ENCODE results near the gene THADA.

The THADA gene

GRCh38 chr2:43566461-43566729 is 29.4 kb downstream of the THADA start:
- POLR2A ChIA-PET = interaction anchor here (0.7 kb wide), 1 partner anchor 696 kb away, joined by 3 read pairs; no protein-coding TSS in a partner anchor
- H3K36me3 ChIP-seq (ENCODE audit: control insufficient read depth in 2 of 2, insufficient read depth in 1 of 2, low read length in 2 of 2) = peaks cover 24 to 49% of the 10 kb centered on the region in 2 experiments
- no peak overlapping the region for H3K27ac ChIP-seq (ENCODE audit: extremely low read depth, low read depth, low read length)
- CTCF ChIA-PET = interaction anchor here (0.6 to 2.6 kb wide), 4 partner anchors 9 to 24 kb away, joined by 4 to 35 read pairs (median 6); no protein-coding TSS in a partner anchor
- TF ChIP-seq ZNF266 (tag by site-specific recombination; IDR thresholded peaks at IDR 0.05; ENCODE audit: low read depth) (no peak), ZNF341 (tag by site-specific recombination; IDR thresholded peaks at IDR 0.05; ENCODE audit: low read depth) (no peak), ZBTB26 (tag by site-specific recombination; optimal IDR thresholded peaks at IDR 0.05) (no peak), ZBTB7A (tag by site-specific recombination; IDR thresholded peaks at IDR 0.05; ENCODE audit: low read depth) (no peak), HOXA7 (CRISPR knock-in tag; IDR thresholded peaks at IDR 0.05; ENCODE audit: borderline replicate concordance) (no peak), ZNF76 (tag by site-specific recombination; IDR thresholded peaks at IDR 0.05; ENCODE audit: borderline replicate concordance, low read depth) (no peak)
- H3K9me3 ChIP-seq (ENCODE audit: control insufficient read depth, insufficient read depth, low read depth, low read length) = no peaks in the 10 kb centered on the region
- no peaks in the 10 kb centered on the region for H3K4me1 ChIP-seq (ENCODE audit: control insufficient read depth, insufficient read depth, low read length)
- no peak overlapping the region for H3K4me3 ChIP-seq (ENCODE audit: low read depth, low read length)

GRCh38 chr2:43563679-43564078 is 32.2 kb downstream of the THADA start:
- Histone ChIP-seq H3K27ac (ENCODE audit: extremely low read depth, low read depth, low read length) (no peak overlapping the region), H3K9me3 (ENCODE audit: control insufficient read depth, insufficient read depth, low read depth, low read length) (no peaks in the 10 kb centered on the region), H3K4me1 (ENCODE audit: control insufficient read depth, insufficient read depth, low read length) (no peaks in the 10 kb centered on the region), H3K36me3 (ENCODE audit: control insufficient read depth in 2 of 2, insufficient read depth in 1 of 2, low read length in 2 of 2) (peaks cover 22 to 41% of the 10 kb centered on the region in 2 experiments), H3K4me3 (ENCODE audit: low read depth, low read length) (no peak overlapping the region)
- ChIA-PET CTCF (interaction anchor here (0.8 to 3.0 kb wide), 2 partner anchors 13 to 334 kb away, joined by 3 to 16 read pairs; no protein-coding TSS in a partner anchor), POLR2A (no interaction called here)
- TF ChIP-seq SP7 (tag by site-specific recombination; IDR thresholded peaks at IDR 0.05) (0 out of 2 replicates have a peak, but pooled peaks have one; percentile 37), ZNF24 (tag by site-specific recombination; IDR thresholded peaks at IDR 0.05) (no peak)

GRCh38 chr2:43560231-43560547 is 35.6 kb downstream of the THADA start:
- no peak for TF ChIP-seq GLI2 (tag by site-specific recombination; IDR thresholded peaks at IDR 0.05; ENCODE audit: borderline replicate concordance, low read depth)
- TF ChIP-seq ZNF621 (tag by site-specific recombination; IDR thresholded peaks at IDR 0.05) = no peak
- no peak for TF ChIP-seq ZNF239 (tag by site-specific recombination; IDR thresholded peaks at IDR 0.05)
- no peak for TF ChIP-seq YY1 (tag by site-specific recombination; IDR thresholded peaks at IDR 0.05)
- TF ChIP-seq ZFHX2 (tag by site-specific recombination; conservative IDR thresholded peaks at IDR 0.05) = no peak
- TF ChIP-seq HOXA7 (CRISPR knock-in tag; IDR thresholded peaks at IDR 0.05; ENCODE audit: borderline replicate concordance) = no peak
- no peak for TF ChIP-seq ZNF18 (tag by site-specific recombination; IDR thresholded peaks at IDR 0.05)
- TF ChIP-seq ZNF2 (tag by site-specific recombination; IDR thresholded peaks at IDR 0.05) = no peak
- TF ChIP-seq ZBTB6 (tag by site-specific recombination; IDR thresholded peaks at IDR 0.05) = no peak
- TF ChIP-seq ZFP41 (tag by site-specific recombination; IDR thresholded peaks at IDR 0.05; ENCODE audit: borderline replicate concordance) = no peak
- no peak for TF ChIP-seq ZNF214 (tag by site-specific recombination; IDR thresholded peaks at IDR 0.05; ENCODE audit: borderline replicate concordance)
- no peak for TF ChIP-seq ZNF544 (tag by site-specific recombination; IDR thresholded peaks at IDR 0.05)
- Histone ChIP-seq H3K36me3 (ENCODE audit: control insufficient read depth in 2 of 2, insufficient read depth in 1 of 2, low read length in 2 of 2) (peaks cover 27 to 51% of the 10 kb centered on the region in 2 experiments), H3K9me3 (ENCODE audit: control insufficient read depth, insufficient read depth, low read depth, low read length) (no peaks in the 10 kb centered on the region), H3K4me3 (ENCODE audit: low read depth, low read length) (no peak overlapping the region), H3K4me1 (ENCODE audit: control insufficient read depth, insufficient read depth, low read length) (no peaks in the 10 kb centered on the region), H3K27ac (ENCODE audit: extremely low read depth, low read depth, low read length) (no peak overlapping the region)
- CTCF ChIA-PET = interaction anchor here (0.7 to 2.3 kb wide), 4 partner anchors 12 to 18 kb away, joined by 3 to 7 read pairs (median 4); no protein-coding TSS in a partner anchor
- POLR2A ChIA-PET = interaction anchor here (1.2 kb wide), 1 partner anchor 36 kb away, joined by 3 read pairs; the partner anchor contains the start of gene THADA

Measured in HEK293 (cell line).